ENCODE measurements around the gene TMEM51.

Gene TMEM51

DNA sequence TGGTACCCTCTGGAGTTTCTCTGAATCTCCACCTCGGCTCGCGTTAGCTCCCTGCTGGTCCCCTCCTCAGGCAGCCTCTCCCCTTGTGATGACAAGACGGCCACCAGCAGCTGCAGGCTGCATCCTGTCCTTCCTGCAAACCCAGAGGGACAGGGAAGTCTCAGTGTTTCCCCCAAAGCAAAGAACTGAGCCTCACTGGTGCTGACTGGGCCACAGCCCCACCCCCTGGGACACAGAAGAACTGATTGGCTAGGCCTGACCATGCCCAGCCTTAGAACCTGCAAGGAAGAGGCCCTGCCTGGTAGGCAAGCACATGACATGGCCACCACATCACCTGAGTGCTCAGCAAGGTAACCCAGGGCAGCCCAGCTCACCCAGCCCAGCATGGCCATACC, 34.6 kb downstream of the TMEM51 start:
- Histone ChIP-seq H3K27ac (replicated peaks) (no peak overlapping the region), H3K27me3 (ENCODE audit: insufficient read depth, poor library complexity, severe bottlenecking) (no peaks in the 10 kb centered on the region), H3K4me3 (replicated peaks; ENCODE audit: insufficient read depth, low read length) (no peak overlapping the region)
- DNase-seq (ENCODE audit: low read depth in 1 of 2, low spot score in 1 of 2) = no peak
- TF ChIP-seq POLR2AphosphoS5 (IDR thresholded peaks at IDR 0.05; ENCODE audit: low read depth) = no peak
- TF ChIP-seq GABPA (IDR thresholded peaks at IDR 0.05; ENCODE audit: low read depth) = no peak
- TF ChIP-seq, protein P1, sequence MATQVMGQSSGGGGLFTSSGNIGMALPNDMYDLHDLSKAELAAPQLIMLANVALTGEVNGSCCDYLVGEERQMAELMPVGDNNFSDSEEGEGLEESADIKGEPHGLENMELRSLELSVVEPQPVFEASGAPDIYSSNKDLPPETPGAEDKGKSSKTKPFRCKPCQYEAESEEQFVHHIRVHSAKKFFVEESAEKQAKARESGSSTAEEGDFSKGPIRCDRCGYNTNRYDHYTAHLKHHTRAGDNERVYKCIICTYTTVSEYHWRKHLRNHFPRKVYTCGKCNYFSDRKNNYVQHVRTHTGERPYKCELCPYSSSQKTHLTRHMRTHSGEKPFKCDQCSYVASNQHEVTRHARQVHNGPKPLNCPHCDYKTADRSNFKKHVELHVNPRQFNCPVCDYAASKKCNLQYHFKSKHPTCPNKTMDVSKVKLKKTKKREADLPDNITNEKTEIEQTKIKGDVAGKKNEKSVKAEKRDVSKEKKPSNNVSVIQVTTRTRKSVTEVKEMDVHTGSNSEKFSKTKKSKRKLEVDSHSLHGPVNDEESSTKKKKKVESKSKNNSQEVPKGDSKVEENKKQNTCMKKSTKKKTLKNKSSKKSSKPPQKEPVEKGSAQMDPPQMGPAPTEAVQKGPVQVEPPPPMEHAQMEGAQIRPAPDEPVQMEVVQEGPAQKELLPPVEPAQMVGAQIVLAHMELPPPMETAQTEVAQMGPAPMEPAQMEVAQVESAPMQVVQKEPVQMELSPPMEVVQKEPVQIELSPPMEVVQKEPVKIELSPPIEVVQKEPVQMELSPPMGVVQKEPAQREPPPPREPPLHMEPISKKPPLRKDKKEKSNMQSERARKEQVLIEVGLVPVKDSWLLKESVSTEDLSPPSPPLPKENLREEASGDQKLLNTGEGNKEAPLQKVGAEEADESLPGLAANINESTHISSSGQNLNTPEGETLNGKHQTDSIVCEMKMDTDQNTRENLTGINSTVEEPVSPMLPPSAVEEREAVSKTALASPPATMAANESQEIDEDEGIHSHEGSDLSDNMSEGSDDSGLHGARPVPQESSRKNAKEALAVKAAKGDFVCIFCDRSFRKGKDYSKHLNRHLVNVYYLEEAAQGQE (IDR thresholded peaks at IDR 0.05; ENCODE audit: insufficient replicate concordance, low read depth) = no peak
- no peak for TF ChIP-seq SPI1 (IDR thresholded peaks at IDR 0.05; ENCODE audit: borderline replicate concordance, low read depth)

DNA sequence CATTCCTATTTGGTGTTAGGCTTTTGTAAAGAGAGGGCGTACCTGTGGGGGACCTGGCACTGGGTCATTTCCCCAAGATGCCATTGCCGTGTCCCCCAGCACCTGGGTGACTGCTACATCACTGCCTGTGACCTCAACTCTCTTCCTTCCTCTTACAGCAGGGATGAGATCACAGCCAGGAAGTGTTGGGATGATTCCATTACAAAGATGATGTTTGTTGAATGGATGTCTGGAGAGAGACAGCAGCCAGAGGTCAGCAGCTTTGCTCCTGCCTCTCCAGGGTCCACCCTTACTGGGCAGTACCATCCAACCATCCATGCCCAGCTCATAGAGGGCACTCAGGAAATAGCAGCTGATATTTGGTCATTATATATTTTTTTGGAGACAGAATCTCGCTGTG, 35.1 kb downstream of the TMEM51 start:
- no peak overlapping the region for H3K27ac ChIP-seq (replicated peaks)
- TF ChIP-seq, protein P2, sequence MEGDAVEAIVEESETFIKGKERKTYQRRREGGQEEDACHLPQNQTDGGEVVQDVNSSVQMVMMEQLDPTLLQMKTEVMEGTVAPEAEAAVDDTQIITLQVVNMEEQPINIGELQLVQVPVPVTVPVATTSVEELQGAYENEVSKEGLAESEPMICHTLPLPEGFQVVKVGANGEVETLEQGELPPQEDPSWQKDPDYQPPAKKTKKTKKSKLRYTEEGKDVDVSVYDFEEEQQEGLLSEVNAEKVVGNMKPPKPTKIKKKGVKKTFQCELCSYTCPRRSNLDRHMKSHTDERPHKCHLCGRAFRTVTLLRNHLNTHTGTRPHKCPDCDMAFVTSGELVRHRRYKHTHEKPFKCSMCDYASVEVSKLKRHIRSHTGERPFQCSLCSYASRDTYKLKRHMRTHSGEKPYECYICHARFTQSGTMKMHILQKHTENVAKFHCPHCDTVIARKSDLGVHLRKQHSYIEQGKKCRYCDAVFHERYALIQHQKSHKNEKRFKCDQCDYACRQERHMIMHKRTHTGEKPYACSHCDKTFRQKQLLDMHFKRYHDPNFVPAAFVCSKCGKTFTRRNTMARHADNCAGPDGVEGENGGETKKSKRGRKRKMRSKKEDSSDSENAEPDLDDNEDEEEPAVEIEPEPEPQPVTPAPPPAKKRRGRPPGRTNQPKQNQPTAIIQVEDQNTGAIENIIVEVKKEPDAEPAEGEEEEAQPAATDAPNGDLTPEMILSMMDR (IDR thresholded peaks at IDR 0.05; ENCODE audit: insufficient read depth, low read length) = no peak
- TF ChIP-seq, protein P1 (IDR thresholded peaks at IDR 0.05; ENCODE audit: insufficient replicate concordance, low read depth) = no peak
- TF ChIP-seq POLR2AphosphoS5 (IDR thresholded peaks at IDR 0.05; ENCODE audit: low read depth) (no peak), SPI1 (IDR thresholded peaks at IDR 0.05; ENCODE audit: borderline replicate concordance, low read depth) (no peak), GABPA (IDR thresholded peaks at IDR 0.05; ENCODE audit: low read depth) (no peak)
- no peak overlapping the region for H3K4me3 ChIP-seq (replicated peaks; ENCODE audit: insufficient read depth, low read length)
- H3K27me3 ChIP-seq (ENCODE audit: insufficient read depth, poor library complexity, severe bottlenecking) = no peaks in the 10 kb centered on the region
- DNase-seq (ENCODE audit: low read depth in 1 of 2, low spot score in 1 of 2) = no peak

DNA sequence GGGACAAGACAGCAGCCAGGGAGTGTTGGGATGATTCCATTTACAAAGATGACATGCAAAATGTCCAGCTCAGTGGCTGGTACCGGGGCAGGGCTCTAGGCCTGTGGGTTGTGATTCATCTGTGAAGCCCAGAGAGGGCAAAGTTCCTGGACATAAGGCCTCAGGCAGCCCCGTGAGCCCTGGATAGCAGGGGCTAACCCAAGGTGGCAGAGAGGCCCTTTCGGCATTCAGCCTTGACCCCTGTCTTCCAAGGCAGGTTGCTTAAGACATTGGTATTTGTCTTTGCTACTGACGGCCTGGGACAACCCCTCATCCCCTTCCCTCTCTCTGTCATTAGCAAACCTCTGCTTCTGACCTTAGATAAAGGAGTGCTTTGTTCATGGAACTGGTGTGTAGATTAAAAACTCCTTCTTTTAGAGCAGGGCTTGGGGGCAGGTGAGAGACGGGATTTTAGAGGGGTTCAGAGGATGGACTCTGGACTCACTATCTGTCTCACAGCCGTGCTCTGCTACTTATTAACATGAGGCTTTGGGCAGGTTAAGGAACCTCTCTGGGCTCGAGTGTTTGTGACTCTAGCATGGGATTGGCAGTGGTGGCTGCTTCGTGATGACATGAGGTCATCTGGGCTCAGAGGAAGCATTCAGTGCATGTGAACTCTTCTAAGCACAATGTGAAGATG, 36.3 kb downstream of the TMEM51 start:
- TF ChIP-seq, protein P2 (IDR thresholded peaks at IDR 0.05; ENCODE audit: insufficient read depth, low read length) = no peak
- TF ChIP-seq SPI1 (IDR thresholded peaks at IDR 0.05; ENCODE audit: borderline replicate concordance, low read depth) (no peak), GABPA (IDR thresholded peaks at IDR 0.05; ENCODE audit: low read depth) (no peak), POLR2AphosphoS5 (IDR thresholded peaks at IDR 0.05; ENCODE audit: low read depth) (no peak)
- TF ChIP-seq, protein P1 (IDR thresholded peaks at IDR 0.05; ENCODE audit: insufficient replicate concordance, low read depth) = no peak
- Histone ChIP-seq H3K4me3 (replicated peaks; ENCODE audit: insufficient read depth, low read length) (no peak overlapping the region), H3K27me3 (ENCODE audit: insufficient read depth, poor library complexity, severe bottlenecking) (no peaks in the 10 kb centered on the region), H3K27ac (replicated peaks) (no peak overlapping the region)
- DNase-seq (ENCODE audit: low read depth in 1 of 2, low spot score in 1 of 2) = no peak
